ENCODE results near the gene FAM181B. TPM values are rescaled to one million over a fixed set of nuclear protein-coding genes. Genes with fewer than 3 reads are reported as not detected.

Gene FAM181B
- total RNA-seq, 1 experiment from 2014 or later: 0.09 TPM

GRCh38 chr11:82719361-82720105, 14.1 kb downstream of the FAM181B start:
- H3K27me3 Mint-ChIP-seq (ENCODE audit: unreplicated experiment): peaks cover 5% of the 10 kb centered on the region
- no peaks in the 10 kb centered on the region for H3K36me3 Mint-ChIP-seq (ENCODE audit: insufficient read depth, unreplicated experiment)
- H3K4me1 Mint-ChIP-seq (ENCODE audit: low read depth, unreplicated experiment): no peaks in the 10 kb centered on the region
- intact Hi-C loops (cut with micrococcal nuclease; ENCODE audit: unreplicated experiment): loop anchor here (5.0 to 10.0 kb wide), 2 partner anchors 535 to 1093 kb away; no protein-coding TSS in a partner anchor
- no TSS peak for BruUV-seq (replicated peaks)
- H3K4me3 Mint-ChIP-seq (ENCODE audit: low read depth, unreplicated experiment): no peak overlapping the region
- no peaks in the 10 kb centered on the region for H3K9me3 Mint-ChIP-seq (ENCODE audit: low read depth, unreplicated experiment)
- no peak overlapping the region for H3K27ac Mint-ChIP-seq (ENCODE audit: unreplicated experiment)
- CTCF ChIA-PET: no interaction called here
- no peak for DNase-seq
- TF ChIP-seq, protein P1, sequence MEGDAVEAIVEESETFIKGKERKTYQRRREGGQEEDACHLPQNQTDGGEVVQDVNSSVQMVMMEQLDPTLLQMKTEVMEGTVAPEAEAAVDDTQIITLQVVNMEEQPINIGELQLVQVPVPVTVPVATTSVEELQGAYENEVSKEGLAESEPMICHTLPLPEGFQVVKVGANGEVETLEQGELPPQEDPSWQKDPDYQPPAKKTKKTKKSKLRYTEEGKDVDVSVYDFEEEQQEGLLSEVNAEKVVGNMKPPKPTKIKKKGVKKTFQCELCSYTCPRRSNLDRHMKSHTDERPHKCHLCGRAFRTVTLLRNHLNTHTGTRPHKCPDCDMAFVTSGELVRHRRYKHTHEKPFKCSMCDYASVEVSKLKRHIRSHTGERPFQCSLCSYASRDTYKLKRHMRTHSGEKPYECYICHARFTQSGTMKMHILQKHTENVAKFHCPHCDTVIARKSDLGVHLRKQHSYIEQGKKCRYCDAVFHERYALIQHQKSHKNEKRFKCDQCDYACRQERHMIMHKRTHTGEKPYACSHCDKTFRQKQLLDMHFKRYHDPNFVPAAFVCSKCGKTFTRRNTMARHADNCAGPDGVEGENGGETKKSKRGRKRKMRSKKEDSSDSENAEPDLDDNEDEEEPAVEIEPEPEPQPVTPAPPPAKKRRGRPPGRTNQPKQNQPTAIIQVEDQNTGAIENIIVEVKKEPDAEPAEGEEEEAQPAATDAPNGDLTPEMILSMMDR (IDR thresholded peaks at IDR 0.05; ENCODE audit: unreplicated experiment): no peak

DNA sequence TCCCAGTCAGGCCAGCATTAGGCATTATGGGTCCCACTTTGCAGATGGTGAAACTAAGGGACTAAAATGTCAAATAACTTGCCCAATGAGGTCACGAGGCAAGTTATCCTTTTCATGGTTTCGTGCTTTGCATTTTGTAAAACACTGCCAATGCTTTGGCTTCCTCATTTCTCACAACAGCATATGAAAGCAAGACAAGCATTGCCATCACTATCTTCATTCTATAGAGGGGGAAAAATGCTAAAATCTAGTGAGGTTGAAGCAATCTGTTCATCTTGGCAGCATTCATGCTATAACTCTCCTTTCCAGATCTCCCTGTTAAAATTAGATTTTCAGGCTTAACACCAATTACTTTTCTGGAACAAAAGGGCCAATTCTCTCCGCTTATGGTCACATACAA, 14.8 kb downstream of the FAM181B start:
- intact Hi-C loops (cut with micrococcal nuclease; ENCODE audit: unreplicated experiment): loop anchor here (1.0 to 5.0 kb wide), 2 partner anchors 145 to 1093 kb away; no protein-coding TSS in a partner anchor
- H3K4me3 Mint-ChIP-seq (ENCODE audit: low read depth, unreplicated experiment): no peak overlapping the region
- no peaks in the 10 kb centered on the region for H3K4me1 Mint-ChIP-seq (ENCODE audit: low read depth, unreplicated experiment)
- DNase-seq: no peak
- BruUV-seq (replicated peaks): no TSS peak
- H3K27ac Mint-ChIP-seq (ENCODE audit: unreplicated experiment): no peak overlapping the region
- H3K9me3 Mint-ChIP-seq (ENCODE audit: low read depth, unreplicated experiment): no peaks in the 10 kb centered on the region
- CTCF ChIA-PET: no interaction called here
- TF ChIP-seq, protein P1 (IDR thresholded peaks at IDR 0.05; ENCODE audit: unreplicated experiment): no peak
- H3K36me3 Mint-ChIP-seq (ENCODE audit: insufficient read depth, unreplicated experiment): no peaks in the 10 kb centered on the region
- no peaks in the 10 kb centered on the region for H3K27me3 Mint-ChIP-seq (ENCODE audit: unreplicated experiment)

- CTCF ChIA-PET: no interaction called here
- BruUV-seq (replicated peaks): no TSS peak
- H3K27me3 Mint-ChIP-seq (ENCODE audit: unreplicated experiment): no peaks in the 10 kb centered on the region
- DNase-seq: peak; percentile 5
- intact Hi-C loops (cut with micrococcal nuclease; ENCODE audit: unreplicated experiment): loop anchor here (1.0 to 5.0 kb wide), 2 partner anchors 146 to 1094 kb away; no protein-coding TSS in a partner anchor
- H3K4me1 Mint-ChIP-seq (ENCODE audit: low read depth, unreplicated experiment): no peaks in the 10 kb centered on the region
- H3K9me3 Mint-ChIP-seq (ENCODE audit: low read depth, unreplicated experiment): no peaks in the 10 kb centered on the region
- no peaks in the 10 kb centered on the region for H3K36me3 Mint-ChIP-seq (ENCODE audit: insufficient read depth, unreplicated experiment)
- H3K27ac Mint-ChIP-seq (ENCODE audit: unreplicated experiment): no peak overlapping the region
- TF ChIP-seq, protein P1 (IDR thresholded peaks at IDR 0.05; ENCODE audit: unreplicated experiment): peak; percentile 28
- no peak overlapping the region for H3K4me3 Mint-ChIP-seq (ENCODE audit: low read depth, unreplicated experiment)
Observed at GRCh38 chr11:82718307-82718706, 15.4 kb downstream of the FAM181B start.

GRCh38 chr11:82714346-82715174, 19.1 kb downstream of the FAM181B start:
- DNase-seq: no peak
- Mint-ChIP-seq H3K36me3 (ENCODE audit: insufficient read depth, unreplicated experiment) (no peaks in the 10 kb centered on the region), H3K4me3 (ENCODE audit: low read depth, unreplicated experiment) (no peak overlapping the region), H3K9me3 (ENCODE audit: low read depth, unreplicated experiment) (no peaks in the 10 kb centered on the region), H3K27me3 (ENCODE audit: unreplicated experiment) (peaks cover 7% of the 10 kb centered on the region), H3K4me1 (ENCODE audit: low read depth, unreplicated experiment) (no peaks in the 10 kb centered on the region), H3K27ac (ENCODE audit: unreplicated experiment) (no peak overlapping the region)
- BruUV-seq (replicated peaks): no TSS peak
- intact Hi-C loops (cut with micrococcal nuclease; ENCODE audit: unreplicated experiment): loop anchor here (5.0 kb wide), 1 partner anchor 1098 kb away; no protein-coding TSS in a partner anchor
- CTCF ChIA-PET: interaction anchor here (1.1 kb wide), 1 partner anchor 153 kb away, joined by 3 read pairs; no protein-coding TSS in a partner anchor
- TF ChIP-seq, protein P1 (IDR thresholded peaks at IDR 0.05; ENCODE audit: unreplicated experiment): no peak
